Measurements from ENCODE around the gene PNPLA7.

- no peak for TF ChIP-seq CTCF (IDR thresholded peaks at IDR 0.05)
- TF ChIP-seq POLR2A (IDR thresholded peaks at IDR 0.05), result no peak
Observed at GRCh38 chr9:137438591-137439157, 111.5 kb downstream of the PNPLA7 start.
